Measurements from ENCODE around the gene H3-3A. TPM values are rescaled to one million over a fixed set of nuclear protein-coding genes. Genes with fewer than 3 reads are reported as not detected.

H3-3A gene
- polyA plus RNA-seq, 1 of the 3 experiments (the other 2 are of a cell fraction), result 315 TPM

GRCh38 chr1:226073184-226073950 lies 10.9 kb downstream of the H3-3A start:
- WGBS (ENCODE audit: low lambda C conversion rate), result 64% methylated on average over 6 of the region's 6 CpGs
- H2AFZ ChIP-seq (ENCODE audit: low read depth), result no peak overlapping the region
- H3K79me2 ChIP-seq (ENCODE audit: insufficient read depth), result peaks cover 34% of the 10 kb centered on the region
- POLR2A ChIA-PET, result interaction anchor here (0.9 kb wide), 1 partner anchor 10 kb away, joined by 5 read pairs; no protein-coding TSS in a partner anchor
- no peak for DNase-seq
- H3K36me3 ChIP-seq (replicated peaks in 1 of 2; ENCODE audit: control insufficient read depth in 1 of 2, insufficient read depth in 2 of 2, low read length in 1 of 2), result peaks cover 41 to 49% of the 10 kb centered on the region in 2 experiments
- H3K4me1 ChIP-seq (ENCODE audit: control insufficient read depth in 1 of 2, insufficient read depth in 2 of 2, low read depth in 1 of 2, low read length in 1 of 2), result no peaks in the 10 kb centered on the region
- CTCF ChIA-PET, result interaction anchor here (1.1 to 9.4 kb wide), 3 partner anchors 7 to 47 kb away, joined by 3 to 94 read pairs (median 7); no protein-coding TSS in a partner anchor
- peaks cover 33% of the 10 kb centered on the region for H4K20me1 ChIP-seq (ENCODE audit: insufficient read depth)
- H3F3A ChIP-seq (replicated peaks; ENCODE audit: insufficient read depth), result peaks cover 26% of the 10 kb centered on the region
- no peaks in the 10 kb centered on the region for H3K9me2 ChIP-seq
- no peak overlapping the region for H3K27ac ChIP-seq (ENCODE audit: low read depth in 2 of 2, low read length in 1 of 2)
- H3K9me3 ChIP-seq, result no peaks in the 10 kb centered on the region
- TF ChIP-seq, protein P1, sequence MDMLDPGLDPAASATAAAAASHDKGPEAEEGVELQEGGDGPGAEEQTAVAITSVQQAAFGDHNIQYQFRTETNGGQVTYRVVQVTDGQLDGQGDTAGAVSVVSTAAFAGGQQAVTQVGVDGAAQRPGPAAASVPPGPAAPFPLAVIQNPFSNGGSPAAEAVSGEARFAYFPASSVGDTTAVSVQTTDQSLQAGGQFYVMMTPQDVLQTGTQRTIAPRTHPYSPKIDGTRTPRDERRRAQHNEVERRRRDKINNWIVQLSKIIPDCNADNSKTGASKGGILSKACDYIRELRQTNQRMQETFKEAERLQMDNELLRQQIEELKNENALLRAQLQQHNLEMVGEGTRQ (IDR thresholded peaks at IDR 0.05; ENCODE audit: borderline replicate concordance, low read depth, low read length), result no peak
- no peak for TF ChIP-seq FOXM1 (IDR thresholded peaks at IDR 0.05; ENCODE audit: low read depth)
- TF ChIP-seq, protein P2, sequence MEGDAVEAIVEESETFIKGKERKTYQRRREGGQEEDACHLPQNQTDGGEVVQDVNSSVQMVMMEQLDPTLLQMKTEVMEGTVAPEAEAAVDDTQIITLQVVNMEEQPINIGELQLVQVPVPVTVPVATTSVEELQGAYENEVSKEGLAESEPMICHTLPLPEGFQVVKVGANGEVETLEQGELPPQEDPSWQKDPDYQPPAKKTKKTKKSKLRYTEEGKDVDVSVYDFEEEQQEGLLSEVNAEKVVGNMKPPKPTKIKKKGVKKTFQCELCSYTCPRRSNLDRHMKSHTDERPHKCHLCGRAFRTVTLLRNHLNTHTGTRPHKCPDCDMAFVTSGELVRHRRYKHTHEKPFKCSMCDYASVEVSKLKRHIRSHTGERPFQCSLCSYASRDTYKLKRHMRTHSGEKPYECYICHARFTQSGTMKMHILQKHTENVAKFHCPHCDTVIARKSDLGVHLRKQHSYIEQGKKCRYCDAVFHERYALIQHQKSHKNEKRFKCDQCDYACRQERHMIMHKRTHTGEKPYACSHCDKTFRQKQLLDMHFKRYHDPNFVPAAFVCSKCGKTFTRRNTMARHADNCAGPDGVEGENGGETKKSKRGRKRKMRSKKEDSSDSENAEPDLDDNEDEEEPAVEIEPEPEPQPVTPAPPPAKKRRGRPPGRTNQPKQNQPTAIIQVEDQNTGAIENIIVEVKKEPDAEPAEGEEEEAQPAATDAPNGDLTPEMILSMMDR (IDR thresholded peaks at IDR 0.05), result no peak
- no peak for TF ChIP-seq NFIC (IDR thresholded peaks at IDR 0.05; ENCODE audit: borderline replicate concordance)
- TF ChIP-seq PBX3 (IDR thresholded peaks at IDR 0.05), result no peak
- TF ChIP-seq, protein P3, sequence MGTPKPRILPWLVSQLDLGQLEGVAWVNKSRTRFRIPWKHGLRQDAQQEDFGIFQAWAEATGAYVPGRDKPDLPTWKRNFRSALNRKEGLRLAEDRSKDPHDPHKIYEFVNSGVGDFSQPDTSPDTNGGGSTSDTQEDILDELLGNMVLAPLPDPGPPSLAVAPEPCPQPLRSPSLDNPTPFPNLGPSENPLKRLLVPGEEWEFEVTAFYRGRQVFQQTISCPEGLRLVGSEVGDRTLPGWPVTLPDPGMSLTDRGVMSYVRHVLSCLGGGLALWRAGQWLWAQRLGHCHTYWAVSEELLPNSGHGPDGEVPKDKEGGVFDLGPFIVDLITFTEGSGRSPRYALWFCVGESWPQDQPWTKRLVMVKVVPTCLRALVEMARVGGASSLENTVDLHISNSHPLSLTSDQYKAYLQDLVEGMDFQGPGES (IDR thresholded peaks at IDR 0.05; ENCODE audit: low read depth, low read length), result no peak
- TF ChIP-seq TAF1 (IDR thresholded peaks at IDR 0.05; ENCODE audit: borderline replicate concordance, low read depth, low read length), result no peak
- no peak for TF ChIP-seq NRF1 (IDR thresholded peaks at IDR 0.05; ENCODE audit: low read depth, low read length)
- no peak for TF ChIP-seq POLR2AphosphoS5 (IDR thresholded peaks at IDR 0.05; ENCODE audit: low read depth, low read length)
- no peak for TF ChIP-seq EZH2phosphoT487 (IDR thresholded peaks at IDR 0.05; ENCODE audit: borderline replicate concordance, low read depth)
- no peak for TF ChIP-seq FOSL2 (IDR thresholded peaks at IDR 0.05; ENCODE audit: borderline replicate concordance, low read depth)
- no peak for TF ChIP-seq ELF1 (IDR thresholded peaks at IDR 0.05)
- TF ChIP-seq JUND (IDR thresholded peaks at IDR 0.05), result no peak
- TF ChIP-seq CHD2 (IDR thresholded peaks at IDR 0.05; ENCODE audit: low read length, partially characterized antibody), result no peak
- TF ChIP-seq, protein P4, sequence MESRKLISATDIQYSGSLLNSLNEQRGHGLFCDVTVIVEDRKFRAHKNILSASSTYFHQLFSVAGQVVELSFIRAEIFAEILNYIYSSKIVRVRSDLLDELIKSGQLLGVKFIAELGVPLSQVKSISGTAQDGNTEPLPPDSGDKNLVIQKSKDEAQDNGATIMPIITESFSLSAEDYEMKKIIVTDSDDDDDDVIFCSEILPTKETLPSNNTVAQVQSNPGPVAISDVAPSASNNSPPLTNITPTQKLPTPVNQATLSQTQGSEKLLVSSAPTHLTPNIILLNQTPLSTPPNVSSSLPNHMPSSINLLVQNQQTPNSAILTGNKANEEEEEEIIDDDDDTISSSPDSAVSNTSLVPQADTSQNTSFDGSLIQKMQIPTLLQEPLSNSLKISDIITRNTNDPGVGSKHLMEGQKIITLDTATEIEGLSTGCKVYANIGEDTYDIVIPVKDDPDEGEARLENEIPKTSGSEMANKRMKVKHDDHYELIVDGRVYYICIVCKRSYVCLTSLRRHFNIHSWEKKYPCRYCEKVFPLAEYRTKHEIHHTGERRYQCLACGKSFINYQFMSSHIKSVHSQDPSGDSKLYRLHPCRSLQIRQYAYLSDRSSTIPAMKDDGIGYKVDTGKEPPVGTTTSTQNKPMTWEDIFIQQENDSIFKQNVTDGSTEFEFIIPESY (IDR thresholded peaks at IDR 0.05; ENCODE audit: borderline replicate concordance, low read depth), result no peak
- TF ChIP-seq GABPA (IDR thresholded peaks at IDR 0.05; ENCODE audit: low read depth), result no peak
- no peak for TF ChIP-seq RXRA (IDR thresholded peaks at IDR 0.05; ENCODE audit: borderline replicate concordance, low read depth)
- TF ChIP-seq EP300 (IDR thresholded peaks at IDR 0.05; ENCODE audit: borderline replicate concordance in 1 of 2, low read depth in 1 of 2, low read length in 1 of 2), result no peak
- no peak overlapping the region for H3K4me3 ChIP-seq (ENCODE audit: low read depth in 2 of 2, low read length in 1 of 2)
- no peak overlapping the region for H3K4me2 ChIP-seq
- no peaks in the 10 kb centered on the region for H3K27me3 ChIP-seq (ENCODE audit: insufficient read depth)
- no peak overlapping the region for H3K9ac ChIP-seq
